Measurements from ENCODE around the gene PICALM. TPM values are rescaled to one million over a fixed set of nuclear protein-coding genes. Genes with fewer than 3 reads are reported as not detected.

Gene PICALM
- total RNA-seq, 2 donors from 2014 or later, result 97.8 to 132 TPM

DNA sequence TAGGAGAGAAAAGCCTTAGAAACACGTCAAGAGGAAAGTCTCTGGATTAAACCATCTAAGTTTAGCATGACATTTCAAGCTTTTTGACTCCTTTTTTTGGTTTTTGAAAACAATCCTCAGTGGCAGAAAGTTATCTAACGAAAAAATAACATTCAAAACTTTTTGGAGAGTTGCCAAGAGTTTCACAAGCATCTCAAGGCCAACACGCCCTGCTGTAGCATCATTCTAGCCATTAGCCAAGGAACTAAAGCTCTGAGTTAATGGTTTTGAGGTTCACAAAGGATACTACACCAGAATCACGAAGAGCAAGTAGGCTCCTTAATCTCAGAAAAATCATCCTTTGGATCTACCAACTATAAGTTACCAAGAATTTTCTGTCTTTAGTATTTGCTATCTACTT lies 94.8 kb downstream of the PICALM start:
- no peak overlapping the region for H3K27ac ChIP-seq
- intact Hi-C loops (cut with DNase I), result no loop called here
- no peaks in the 10 kb centered on the region for H3K4me1 ChIP-seq
- ATAC-seq (no peak), DNase-seq (no peak)
- H3K27me3 ChIP-seq, result no peaks in the 10 kb centered on the region
- TF ChIP-seq, protein P1, sequence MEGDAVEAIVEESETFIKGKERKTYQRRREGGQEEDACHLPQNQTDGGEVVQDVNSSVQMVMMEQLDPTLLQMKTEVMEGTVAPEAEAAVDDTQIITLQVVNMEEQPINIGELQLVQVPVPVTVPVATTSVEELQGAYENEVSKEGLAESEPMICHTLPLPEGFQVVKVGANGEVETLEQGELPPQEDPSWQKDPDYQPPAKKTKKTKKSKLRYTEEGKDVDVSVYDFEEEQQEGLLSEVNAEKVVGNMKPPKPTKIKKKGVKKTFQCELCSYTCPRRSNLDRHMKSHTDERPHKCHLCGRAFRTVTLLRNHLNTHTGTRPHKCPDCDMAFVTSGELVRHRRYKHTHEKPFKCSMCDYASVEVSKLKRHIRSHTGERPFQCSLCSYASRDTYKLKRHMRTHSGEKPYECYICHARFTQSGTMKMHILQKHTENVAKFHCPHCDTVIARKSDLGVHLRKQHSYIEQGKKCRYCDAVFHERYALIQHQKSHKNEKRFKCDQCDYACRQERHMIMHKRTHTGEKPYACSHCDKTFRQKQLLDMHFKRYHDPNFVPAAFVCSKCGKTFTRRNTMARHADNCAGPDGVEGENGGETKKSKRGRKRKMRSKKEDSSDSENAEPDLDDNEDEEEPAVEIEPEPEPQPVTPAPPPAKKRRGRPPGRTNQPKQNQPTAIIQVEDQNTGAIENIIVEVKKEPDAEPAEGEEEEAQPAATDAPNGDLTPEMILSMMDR (IDR thresholded peaks at IDR 0.05), result no peak
- TF ChIP-seq POLR2A (IDR thresholded peaks at IDR 0.05), result no peak
- no peak overlapping the region for H3K4me3 ChIP-seq
- 54 to 66% methylated on average over 4 of the region's 4 CpGs for WGBS, 2 donors
- peaks cover 0 to 17% of the 10 kb centered on the region in 2 donors for H3K36me3 ChIP-seq (replicated peaks in 1 of 2; ENCODE audit: insufficient read depth in 1 of 2, low read depth in 2 of 2)
- no peaks in the 10 kb centered on the region for H3K9me3 ChIP-seq

DNA sequence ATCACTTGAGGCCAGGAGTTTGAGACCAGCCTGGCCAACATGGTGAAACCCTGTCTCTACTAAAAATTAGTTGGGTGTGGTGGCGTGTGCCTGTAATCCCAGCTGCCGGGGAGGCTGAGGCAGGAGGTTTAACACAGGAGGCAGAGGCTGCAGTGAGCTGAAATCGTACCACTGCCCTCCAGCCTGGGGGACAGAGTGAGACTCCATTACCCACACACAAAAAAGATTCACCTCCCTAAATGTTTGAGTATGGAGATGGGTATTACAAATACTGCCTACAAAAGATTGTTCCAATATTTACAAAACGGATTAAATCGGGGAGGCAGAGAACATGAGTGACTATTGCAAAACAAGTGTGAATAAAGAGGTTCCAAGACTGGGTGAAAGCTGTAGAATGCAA lies 98.3 kb downstream of the PICALM start:
- intact Hi-C loops (cut with DNase I), result no loop called here
- no peak overlapping the region for H3K27ac ChIP-seq
- H3K4me1 ChIP-seq, result no peaks in the 10 kb centered on the region

DNA sequence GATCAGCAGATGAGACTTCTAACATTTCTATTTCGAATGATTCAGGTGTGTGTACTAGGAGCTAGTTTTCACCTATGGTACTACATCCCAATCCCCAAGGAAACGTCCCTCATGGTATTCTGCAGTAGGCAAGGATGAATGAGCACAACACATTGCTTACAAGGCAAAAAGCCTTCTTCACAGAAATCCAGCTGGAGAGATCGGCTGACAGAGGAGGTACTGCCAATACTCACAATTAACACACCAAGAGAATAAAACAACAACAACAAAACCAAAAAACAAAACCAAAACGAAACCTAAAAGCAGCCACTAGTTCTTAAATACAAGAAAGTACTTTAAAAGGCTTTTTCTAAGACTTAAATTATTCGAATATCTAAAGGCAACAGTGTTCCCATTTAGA lies 101.4 kb downstream of the PICALM start:
- TF ChIP-seq, protein P1 (IDR thresholded peaks at IDR 0.05), result no peak
- no peak for TF ChIP-seq POLR2A (IDR thresholded peaks at IDR 0.05)
- intact Hi-C loops (cut with DNase I), result no loop called here
- H3K9me3 ChIP-seq, result no peaks in the 10 kb centered on the region
- no peak overlapping the region for H3K27ac ChIP-seq
- H3K36me3 ChIP-seq (replicated peaks in 1 of 2; ENCODE audit: insufficient read depth in 1 of 2, low read depth in 2 of 2), result peaks cover 0 to 19% of the 10 kb centered on the region in 2 donors
- DNase-seq (no peak), ATAC-seq (no peak)
- no peaks in the 10 kb centered on the region for H3K4me1 ChIP-seq
- 83 to 87% methylated on average over 5 of the region's 5 CpGs for WGBS, 2 donors
- H3K4me3 ChIP-seq, result no peak overlapping the region
- no peaks in the 10 kb centered on the region for H3K27me3 ChIP-seq

More for the DNA sequence above, 98.3 kb downstream of the PICALM start:
- TF ChIP-seq, protein P1 (IDR thresholded peaks at IDR 0.05), result no peak
- TF ChIP-seq POLR2A (IDR thresholded peaks at IDR 0.05), result no peak
- no peak for ATAC-seq
- peaks cover 0 to 21% of the 10 kb centered on the region in 2 donors for H3K36me3 ChIP-seq (replicated peaks in 1 of 2; ENCODE audit: insufficient read depth in 1 of 2, low read depth in 2 of 2)
- H3K4me3 ChIP-seq, result no peak overlapping the region
- 85 to 89% methylated on average over 5 of the region's 5 CpGs for WGBS, 2 donors
- DNase-seq, result no peak
- no peaks in the 10 kb centered on the region for H3K9me3 ChIP-seq
- no peaks in the 10 kb centered on the region for H3K27me3 ChIP-seq

DNA sequence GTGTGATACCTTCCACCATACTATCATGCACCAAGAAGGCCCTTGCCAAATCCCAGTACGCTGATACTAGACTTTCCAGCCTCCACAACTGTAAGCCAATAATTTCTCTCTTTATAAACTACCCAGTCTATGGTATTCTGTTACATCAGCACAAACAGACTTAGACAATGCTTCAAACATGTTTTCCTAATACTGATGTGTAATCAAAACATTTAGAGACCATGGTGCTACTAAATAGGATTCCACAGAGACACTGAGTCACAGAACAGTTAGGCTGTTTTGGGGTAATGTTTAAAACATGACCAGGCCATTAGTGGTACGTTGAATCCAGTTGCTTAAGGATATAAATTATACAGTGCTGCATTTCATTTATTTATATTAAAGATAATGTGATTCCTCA lies 103.7 kb downstream of the PICALM start:
- 90 to 98% methylated on average over 2 of the region's 2 CpGs for WGBS, 2 donors

DNA sequence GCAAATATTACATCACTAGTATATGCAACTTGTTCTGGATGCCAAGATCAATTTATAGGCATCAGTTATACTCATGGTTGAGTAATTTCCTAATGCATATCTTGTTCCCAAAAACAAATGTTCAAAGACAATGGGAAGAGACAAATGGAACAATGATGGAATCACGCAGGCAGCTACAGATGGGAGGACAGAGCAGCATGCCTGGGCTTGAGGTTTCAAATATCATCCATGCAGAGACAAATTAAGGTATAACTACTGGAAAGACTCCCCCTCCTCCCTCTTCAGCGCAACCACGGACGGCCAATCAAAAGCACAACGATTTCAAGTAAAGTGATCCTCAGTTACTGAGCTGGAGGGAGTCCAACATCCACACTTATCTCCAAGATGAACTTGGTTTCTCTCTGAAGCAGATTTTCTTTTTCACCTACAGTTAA lies 106.9 kb downstream of the PICALM start:
- intact Hi-C loops (cut with DNase I), result no loop called here
- no peaks in the 10 kb centered on the region for H3K4me1 ChIP-seq
- ATAC-seq (no peak), DNase-seq (no peak)
- TF ChIP-seq POLR2A (IDR thresholded peaks at IDR 0.05), result no peak
- peaks cover 0 to 13% of the 10 kb centered on the region in 2 donors for H3K36me3 ChIP-seq (replicated peaks in 1 of 2; ENCODE audit: insufficient read depth in 1 of 2, low read depth in 2 of 2)
- 83 to 93% methylated on average over 5 of the region's 5 CpGs for WGBS, 2 donors
- no peak overlapping the region for H3K4me3 ChIP-seq
- no peaks in the 10 kb centered on the region for H3K27me3 ChIP-seq
- no peak overlapping the region for H3K27ac ChIP-seq
- H3K9me3 ChIP-seq, result no peaks in the 10 kb centered on the region

More for the DNA sequence above, 103.7 kb downstream of the PICALM start:
- Histone ChIP-seq H3K36me3 (replicated peaks in 1 of 2; ENCODE audit: insufficient read depth in 1 of 2, low read depth in 2 of 2) (peaks cover 0 to 10% of the 10 kb centered on the region in 2 donors), H3K4me3 (no peak overlapping the region), H3K4me1 (no peaks in the 10 kb centered on the region), H3K9me3 (no peaks in the 10 kb centered on the region), H3K27ac (no peak overlapping the region), H3K27me3 (no peaks in the 10 kb centered on the region)
- intact Hi-C loops (cut with DNase I), result no loop called here
- DNase-seq (no peak), ATAC-seq (no peak)
- no peak for TF ChIP-seq POLR2A (IDR thresholded peaks at IDR 0.05)
- TF ChIP-seq, protein P1 (IDR thresholded peaks at IDR 0.05), result no peak
